Natural killer cell (primary cell): ENCODE results near the gene ADGRG6. TPM values are rescaled to one million over a fixed set of nuclear protein-coding genes. Genes with fewer than 3 reads are reported as not detected.
A peak's percentile ranks its signal among the peaks of the same experiment; 100 is the strongest.

Source experiments
- ATAC-seq, 3 donors: fragments of 150-1000 bp in 2 of 3; fragments of 200-7000 bp in 1 of 3; cut with Tn5 transposase; 1 replicate in 1 of 3; 2 replicates in 2 of 3; pipeline ENCODE4 v1.10.0; 2021; ENCODE audit warnings: mild to moderate bottlenecking in 2 of 3, moderate library complexity in 2 of 3
- DNase-seq, 2 donors: peaks; one replicate each; pipeline versions ENCODE4 v3.0.0 to v3.0.0-alpha.2; 2013 to 2021; ENCODE audit warnings: mixed read lengths in 1 of 2
- H3K27ac ChIP-seq: one replicate; pipeline ENCODE4 v1.5.1; 2013; ENCODE audit warnings: mild to moderate bottlenecking, low read length
- H3K27me3 ChIP-seq: one replicate; pipeline ENCODE4 v1.6.1; 2013; ENCODE audit warnings: low read length; ENCODE audit not compliant: control insufficient read depth, insufficient read depth
- H3K36me3 ChIP-seq: one replicate; pipeline ENCODE4 v1.6.1; 2013; ENCODE audit warnings: low read length; ENCODE audit not compliant: control insufficient read depth, insufficient read depth
- H3K4me1 ChIP-seq: one replicate; pipeline ENCODE4 v1.6.1; 2013; ENCODE audit warnings: low read length; ENCODE audit not compliant: control insufficient read depth, insufficient read depth
- H3K4me3 ChIP-seq: one replicate; pipeline ENCODE4 v1.5.1; 2013; ENCODE audit warnings: low read length
- H3K9me3 ChIP-seq: one replicate; pipeline ENCODE4 v1.6.1; 2013; ENCODE audit warnings: low read length; ENCODE audit not compliant: control insufficient read depth, insufficient read depth
- H3K27ac Mint-ChIP-seq, 2 donors: one replicate each; pipeline ENCODE4 v1.8.0; 2022; ENCODE audit warnings: mild to moderate bottlenecking in 2 of 2, mixed read lengths in 2 of 2, moderate library complexity in 1 of 2
- H3K27me3 Mint-ChIP-seq, 2 donors: one replicate each; pipeline ENCODE4 v1.8.0; 2022; ENCODE audit warnings: low read depth in 2 of 2, mixed read lengths in 2 of 2
- H3K36me3 Mint-ChIP-seq: one replicate; pipeline ENCODE4 v1.8.0; 2022; ENCODE audit warnings: mixed read lengths
- H3K4me1 Mint-ChIP-seq, 2 donors: one replicate each; pipeline ENCODE4 v1.8.0; 2022; ENCODE audit warnings: mixed read lengths in 2 of 2
- H3K4me3 Mint-ChIP-seq: one replicate; pipeline ENCODE4 v1.8.0; 2022; ENCODE audit warnings: mild to moderate bottlenecking, moderate library complexity, mixed read lengths
- H3K9me3 Mint-ChIP-seq, 2 donors: one replicate each; pipeline ENCODE4 v1.8.0; 2022; ENCODE audit warnings: mixed read lengths in 2 of 2
- CTCF ChIP-seq: fragments of 200-600 bp; IDR thresholded peaks from one replicate; pipeline ENCODE4 v1.8.0; 2022; ENCODE audit warnings: antibody characterized with exemption
- WGBS: methylation state at CpG from one replicate; pipeline ENCODE4 v1.1.7; 2013; ENCODE audit warnings: missing lambda C conversion rate; ENCODE audit not compliant: insufficient coverage; 5-methylcytosine and 5-hydroxymethylcytosine counted together
- intact Hi-C: fragments of 100-400 bp; cut with micrococcal nuclease; formaldehyde crosslinking; loops from one replicate; pipeline ENCODE4 v1.14.2; 2022
- total RNA-seq, 4 donors: library from RNA; stranded (reverse); fragments of 120-200 nt in 1 of 4; gene quantifications; one replicate each; pipeline versions ENCODE4 v1.2.3 to v1.2.4, GENCODE V29; 2013 to 2022

Gene ADGRG6
- total RNA-seq: under 1 TPM in 2 of 3 donors, not detected in 1; 0.05 to 0.24 TPM
- 1.7 TPM for total RNA-seq (2013)

GRCh38 chr6:142301651-142302391 lies at the start of gene ADGRG6:
Gene ADGRG6 (plus strand): TSS chr6:142302007. CDS start chr6:142302330, 323 bp downstream.
- H3K4me1 ChIP-seq: peaks cover 9% of the 10 kb centered on the region
- peak within 1 kb of the TSS; percentile 9 for H3K4me3 ChIP-seq
- WGBS: under 1% methylated on average over 69 of the region's 69 CpGs
- ATAC-seq: peak in 2 of 3 donors; percentile 46 to 61
- Mint-ChIP-seq H3K4me1 (no peaks in the 10 kb centered on the region), H3K27me3 (peaks cover 7 to 18% of the 10 kb centered on the region in 2 donors), H3K27ac (no peak within 1 kb of the TSS), H3K9me3 (no peaks in the 10 kb centered on the region), H3K36me3 (no peaks in the 10 kb centered on the region), H3K4me3 (peak within 1 kb of the TSS; percentile 21)
- peak in 1 of 2 donors; percentile 55 for DNase-seq
- no peak for TF ChIP-seq CTCF
- H3K9me3 ChIP-seq: no peaks in the 10 kb centered on the region
- H3K27me3 ChIP-seq: peaks cover 12% of the 10 kb centered on the region
- no peaks in the 10 kb centered on the region for H3K36me3 ChIP-seq
- intact Hi-C loops: no loop called here
- no peak within 1 kb of the TSS for H3K27ac ChIP-seq

DNA sequence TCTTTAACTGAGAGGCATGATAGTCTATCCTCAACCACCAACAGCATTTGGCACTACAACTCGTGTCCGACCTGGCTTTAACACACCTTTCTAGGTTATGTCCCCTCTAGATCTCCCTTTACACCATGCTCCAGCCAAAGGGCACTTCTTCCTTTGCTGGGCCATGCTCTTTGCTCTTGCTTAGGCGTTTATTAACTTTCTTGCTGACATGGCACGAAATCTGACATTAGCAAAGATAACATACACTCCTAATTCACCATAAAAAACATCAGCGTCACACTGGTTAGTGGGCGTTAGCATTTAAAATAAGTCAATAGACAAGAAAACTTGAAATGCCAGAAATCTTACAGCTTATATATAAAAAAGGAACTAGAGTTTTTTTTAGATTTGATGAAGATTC lies 47.3 kb upstream of the ADGRG6 start:
- no peaks in the 10 kb centered on the region for H3K27me3 Mint-ChIP-seq
- Histone ChIP-seq H3K9me3 (no peaks in the 10 kb centered on the region), H3K36me3 (no peaks in the 10 kb centered on the region), H3K4me3 (no peak overlapping the region), H3K27ac (no peak overlapping the region), H3K27me3 (no peaks in the 10 kb centered on the region), H3K4me1 (no peaks in the 10 kb centered on the region)
- ATAC-seq (no peak), DNase-seq (no peak)
- no peaks in the 10 kb centered on the region for H3K4me1 Mint-ChIP-seq
- no peak overlapping the region for H3K4me3 Mint-ChIP-seq
- TF ChIP-seq CTCF: no peak
- intact Hi-C loops: no loop called here
- H3K9me3 Mint-ChIP-seq: no peaks in the 10 kb centered on the region
- no peaks in the 10 kb centered on the region for H3K36me3 Mint-ChIP-seq
- no peak overlapping the region for H3K27ac Mint-ChIP-seq
- WGBS: 86% methylated on average over 5 of the region's 6 CpGs

GRCh38 chr6:142255785-142256184 lies 46.0 kb upstream of the ADGRG6 start:
- no peaks in the 10 kb centered on the region for H3K36me3 ChIP-seq
- TF ChIP-seq CTCF: no peak
- Mint-ChIP-seq H3K9me3 (no peaks in the 10 kb centered on the region), H3K4me1 (no peaks in the 10 kb centered on the region), H3K36me3 (no peaks in the 10 kb centered on the region), H3K4me3 (no peak overlapping the region), H3K27me3 (peaks cover 0 to 2% of the 10 kb centered on the region in 2 donors), H3K27ac (no peak overlapping the region)
- H3K9me3 ChIP-seq: no peaks in the 10 kb centered on the region
- intact Hi-C loops: no loop called here
- no peak for ATAC-seq
- no CpG with 5 or more reads among the region's 2 CpGs for WGBS
- no peak overlapping the region for H3K27ac ChIP-seq
- H3K27me3 ChIP-seq: no peaks in the 10 kb centered on the region
- H3K4me1 ChIP-seq: no peaks in the 10 kb centered on the region
- no peak for DNase-seq
- H3K4me3 ChIP-seq: no peak overlapping the region

- Mint-ChIP-seq H3K4me3 (no peak overlapping the region), H3K36me3 (no peaks in the 10 kb centered on the region), H3K27ac (no peak overlapping the region), H3K9me3 (no peaks in the 10 kb centered on the region), H3K4me1 (no peaks in the 10 kb centered on the region), H3K27me3 (peaks cover 2 to 8% of the 10 kb centered on the region in 2 donors)
- no peak overlapping the region for H3K27ac ChIP-seq
- no peaks in the 10 kb centered on the region for H3K27me3 ChIP-seq
- DNase-seq (no peak), ATAC-seq (no peak)
- 95% methylated on average over 6 of the region's 6 CpGs for WGBS
- intact Hi-C loops: no loop called here
- H3K4me3 ChIP-seq: no peak overlapping the region
- no peaks in the 10 kb centered on the region for H3K9me3 ChIP-seq
- H3K4me1 ChIP-seq: no peaks in the 10 kb centered on the region
- H3K36me3 ChIP-seq: no peaks in the 10 kb centered on the region
- no peak for TF ChIP-seq CTCF
These were observed 43.5 kb upstream of the ADGRG6 start for GRCh38 chr6:142258305-142258704.
